ENCODE measurements around the gene CRLF3.
"Not testable (repeated sequence)": the region's sequence is repeated elsewhere in the genome, so short reads cannot be mapped to it uniquely, and the experiment has no call there.

The CRLF3 gene

DNA sequence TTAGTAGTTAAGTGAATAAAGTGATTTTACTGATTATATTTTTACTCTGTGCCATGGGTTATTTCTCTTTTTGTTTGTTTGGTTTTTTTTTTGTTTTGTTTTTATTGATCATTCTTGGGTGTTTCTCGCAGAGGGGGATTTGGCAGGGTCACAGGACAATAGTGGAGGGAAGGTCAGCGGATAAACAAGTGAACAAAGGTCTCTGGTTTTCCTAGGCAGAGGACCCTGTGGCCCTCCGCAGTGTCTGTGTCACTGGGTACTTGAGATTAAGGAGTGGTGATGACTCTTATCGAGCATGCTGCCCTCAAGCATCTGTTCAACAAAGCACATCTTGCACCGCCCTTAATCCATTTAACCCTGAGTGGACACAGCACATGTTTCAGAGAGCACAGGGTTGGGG, 88.8 kb downstream of the CRLF3 start:
- not testable (repeated sequence) for DNase-seq (ENCODE audit: low spot score)

DNA sequence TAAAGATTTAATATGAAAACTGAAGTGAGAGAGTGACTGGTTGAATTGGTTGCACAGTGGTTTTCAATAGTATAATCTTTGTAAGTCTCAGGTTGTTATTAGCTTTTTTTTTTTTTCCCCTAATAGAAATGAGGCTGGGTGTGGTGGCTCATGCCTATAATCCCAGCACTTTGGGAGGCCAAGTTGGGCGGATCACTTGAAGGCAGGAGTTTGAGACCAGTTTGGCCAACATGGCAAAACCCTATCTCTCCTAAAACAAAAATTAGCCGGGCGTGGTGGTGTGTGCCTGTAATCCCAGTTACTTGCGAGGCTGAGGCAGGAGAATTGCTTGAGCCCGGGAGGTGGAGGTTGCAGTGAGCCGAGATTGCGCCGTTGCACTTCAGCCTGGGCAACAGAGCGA, 89.3 kb downstream of the CRLF3 start:
- DNase-seq (ENCODE audit: low spot score) = not testable (repeated sequence)

DNA sequence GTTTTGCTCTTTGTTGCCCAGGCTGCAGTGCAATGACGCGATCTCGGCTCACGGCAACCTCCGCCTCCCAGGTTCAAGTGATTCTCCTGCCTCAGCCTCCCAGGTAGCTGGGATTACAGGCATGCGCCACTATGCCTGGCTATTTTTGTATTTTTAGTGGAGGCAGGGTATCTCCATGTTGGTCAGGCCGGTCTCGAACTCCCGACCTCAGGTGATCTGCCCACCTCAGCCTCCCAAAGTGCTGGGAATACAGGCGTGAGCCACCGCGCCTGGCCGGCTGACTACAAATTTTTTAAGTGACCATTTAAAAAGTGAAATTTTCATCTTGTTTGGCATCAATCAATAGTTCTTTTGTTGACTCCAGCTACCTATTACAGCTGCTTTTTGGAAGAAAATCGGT, 90.3 kb downstream of the CRLF3 start:
- DNase-seq (ENCODE audit: low spot score) = not testable (repeated sequence)
